ENCODE results near the gene CUL2.
"Not testable (repeated sequence)": the region's sequence is repeated elsewhere in the genome, so short reads cannot be mapped to it uniquely, and the experiment has no call there.

The CUL2 gene

GRCh38 chr10:35080261-35080660 lies 9.9 kb downstream of the CUL2 start:
- FAIRE-seq; DNase-seq (ENCODE audit: insufficient read length, low spot score): not testable (repeated sequence)

GRCh38 chr10:35079763-35080162 lies 10.4 kb downstream of the CUL2 start:
- FAIRE-seq: peak; percentile 99
- DNase-seq (ENCODE audit: insufficient read length, low spot score): peak; percentile 70

- FAIRE-seq: peak; percentile 81
- no peak for DNase-seq (ENCODE audit: insufficient read length, low spot score)
These were observed 10.9 kb downstream of the CUL2 start for GRCh38 chr10:35079265-35079664.

- FAIRE-seq: no peak
- DNase-seq (ENCODE audit: insufficient read length, low spot score): no peak
These were observed 14.9 kb downstream of the CUL2 start for GRCh38 chr10:35075228-35075627.

- no peak for DNase-seq (ENCODE audit: insufficient read length, low spot score)
- FAIRE-seq: peak; percentile 85
These were observed 15.9 kb downstream of the CUL2 start for GRCh38 chr10:35074266-35074665.

GRCh38 chr10:35070521-35070920 lies 19.6 kb downstream of the CUL2 start:
- FAIRE-seq (no peak), DNase-seq (ENCODE audit: insufficient read length, low spot score) (no peak)

- DNase-seq (ENCODE audit: insufficient read length, low spot score): no peak
These were observed 26.2 kb downstream of the CUL2 start for GRCh38 chr10:35063837-35064454.

GRCh38 chr10:35059481-35059880 lies 30.7 kb downstream of the CUL2 start:
- DNase-seq (ENCODE audit: insufficient read length, low spot score): no peak
- no peak for FAIRE-seq

More at GRCh38 chr10:35063837-35064454, 26.2 kb downstream of the CUL2 start:
- peak; percentile 65 for FAIRE-seq

GRCh38 chr10:35058686-35059085 lies 31.5 kb downstream of the CUL2 start:
- peak; percentile 94 for FAIRE-seq

GRCh38 chr10:35058134-35058533 lies 32.0 kb downstream of the CUL2 start:
- DNase-seq (ENCODE audit: insufficient read length, low spot score): peak; percentile 93

More at GRCh38 chr10:35058686-35059085, 31.5 kb downstream of the CUL2 start:
- DNase-seq (ENCODE audit: insufficient read length, low spot score): no peak

GRCh38 chr10:35056686-35057085 lies 33.5 kb downstream of the CUL2 start:
- peak; percentile 92 for FAIRE-seq
- no peak for DNase-seq (ENCODE audit: insufficient read length, low spot score)

More at GRCh38 chr10:35058134-35058533, 32.0 kb downstream of the CUL2 start:
- FAIRE-seq: peak; percentile 94

GRCh38 chr10:35056133-35056532 lies 34.0 kb downstream of the CUL2 start:
- no peak for DNase-seq (ENCODE audit: insufficient read length, low spot score)
- FAIRE-seq: no peak

GRCh38 chr10:35050568-35050967 lies 39.6 kb downstream of the CUL2 start:
- DNase-seq (ENCODE audit: insufficient read length, low spot score) (no peak), FAIRE-seq (peak; percentile 84)

GRCh38 chr10:35046074-35046473 lies 44.1 kb downstream of the CUL2 start:
- DNase-seq (ENCODE audit: insufficient read length, low spot score): no peak
- FAIRE-seq: peak; percentile 83

- DNase-seq (ENCODE audit: insufficient read length, low spot score); FAIRE-seq: not testable (repeated sequence)
These were observed 44.9 kb downstream of the CUL2 start for GRCh38 chr10:35045275-35045674.

- FAIRE-seq (no peak), DNase-seq (ENCODE audit: insufficient read length, low spot score) (no peak)
These were observed 46.3 kb downstream of the CUL2 start for GRCh38 chr10:35043796-35044344.

GRCh38 chr10:35042783-35043182 lies 47.4 kb downstream of the CUL2 start:
- FAIRE-seq: peak; percentile 20
- DNase-seq (ENCODE audit: insufficient read length, low spot score): no peak

- FAIRE-seq (peak; percentile 79), DNase-seq (ENCODE audit: insufficient read length, low spot score) (no peak)
These were observed 48.6 kb downstream of the CUL2 start for GRCh38 chr10:35041502-35041879.

GRCh38 chr10:35040760-35041501 lies 49.2 kb downstream of the CUL2 start:
- FAIRE-seq (peak; percentile 80), DNase-seq (ENCODE audit: insufficient read length, low spot score) (no peak)

- DNase-seq (ENCODE audit: insufficient read length, low spot score): no peak
- FAIRE-seq: no peak
These were observed 53.0 kb downstream of the CUL2 start for GRCh38 chr10:35037104-35037503.

- no peak for FAIRE-seq
These were observed 54.5 kb downstream of the CUL2 start for GRCh38 chr10:35035606-35036005.

GRCh38 chr10:35027567-35027966 lies 62.6 kb downstream of the CUL2 start:
- peak; percentile 48 for DNase-seq (ENCODE audit: insufficient read length, low spot score)
- no peak for FAIRE-seq

More at GRCh38 chr10:35035606-35036005, 54.5 kb downstream of the CUL2 start:
- no peak for DNase-seq (ENCODE audit: insufficient read length, low spot score)
